BLaER1 (cell line): Measurements from ENCODE around the gene TPD52L1.

ENCODE experiments used
- H3K27ac ChIP-seq: shearing (Covaris generic); formaldehyde crosslinking; 2 replicates; pipeline ENCODE4 v1.8.1; 2022
- H3K27me3 ChIP-seq: shearing (Covaris generic); formaldehyde crosslinking; 2 replicates; pipeline ENCODE4 v1.8.1; 2022
- H3K36me3 ChIP-seq: shearing (Covaris generic); formaldehyde crosslinking; 2 replicates; pipeline ENCODE4 v1.8.1; 2022
- H3K4me1 ChIP-seq: shearing (Covaris generic); formaldehyde crosslinking; 2 replicates; pipeline ENCODE4 v1.8.1; 2022
- H3K4me2 ChIP-seq: shearing (Covaris generic); formaldehyde crosslinking; 2 replicates; pipeline ENCODE4 v1.8.1; 2022
- H3K4me3 ChIP-seq: shearing (Covaris generic); formaldehyde crosslinking; 2 replicates; pipeline ENCODE4 v1.8.1; 2022
- H3K9ac ChIP-seq: shearing (Covaris generic); formaldehyde crosslinking; 2 replicates; pipeline ENCODE4 v1.8.1; 2022
- H3K9me3 ChIP-seq: shearing (Covaris generic); formaldehyde crosslinking; 2 replicates; pipeline ENCODE4 v1.8.1; 2022
- H4K20me1 ChIP-seq: shearing (Covaris generic); formaldehyde crosslinking; 2 replicates; pipeline ENCODE4 v1.8.1; 2022
- Cebpa-rat ChIP-seq: shearing (Covaris generic); IDR thresholded peaks from 2 replicates; pipeline ENCODE4 v1.8.1; 2022

The TPD52L1 gene

GRCh38 chr6:125231574-125232343, 78.2 kb downstream of the TPD52L1 start:
- TF ChIP-seq Cebpa-rat: no peak
- Histone ChIP-seq H3K27ac (no peak overlapping the region), H4K20me1 (no peaks in the 10 kb centered on the region), H3K27me3 (no peaks in the 10 kb centered on the region), H3K4me3 (no peak overlapping the region), H3K9ac (no peak overlapping the region), H3K4me1 (peaks cover 4% of the 10 kb centered on the region; the same call in 1 of the 2 replicates), H3K36me3 (no peaks in the 10 kb centered on the region), H3K9me3 (no peaks in the 10 kb centered on the region), H3K4me2 (no peak overlapping the region)

DNA sequence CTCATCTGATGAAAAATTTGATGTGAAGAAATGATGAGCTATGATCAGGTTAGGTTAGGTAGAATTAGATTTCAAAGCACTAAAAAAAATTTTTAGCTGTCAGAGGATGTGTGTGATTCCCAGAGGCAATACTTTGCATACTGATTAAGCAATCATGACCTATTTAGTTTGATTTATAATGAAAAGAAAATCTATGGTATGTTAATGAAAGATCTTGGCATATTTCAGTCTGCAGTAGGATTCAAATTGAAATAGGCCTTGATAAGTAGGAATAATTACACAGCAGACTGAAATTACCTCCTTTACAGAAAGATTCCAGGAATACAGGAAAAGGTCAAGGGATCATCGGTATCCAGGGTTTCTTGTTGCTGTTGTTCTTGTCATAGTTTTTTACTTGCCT, 78.9 kb downstream of the TPD52L1 start:
- Histone ChIP-seq H3K27ac (no peak overlapping the region), H3K9me3 (no peaks in the 10 kb centered on the region), H3K4me3 (no peak overlapping the region), H3K27me3 (no peaks in the 10 kb centered on the region), H3K4me2 (no peak overlapping the region), H3K36me3 (no peaks in the 10 kb centered on the region), H4K20me1 (no peaks in the 10 kb centered on the region), H3K9ac (no peak overlapping the region), H3K4me1 (peaks cover 5% of the 10 kb centered on the region; the same call in 1 of the 2 replicates)
- TF ChIP-seq Cebpa-rat: no peak

- Histone ChIP-seq H3K4me3 (no peak overlapping the region), H3K27me3 (no peaks in the 10 kb centered on the region), H3K9ac (no peak overlapping the region), H4K20me1 (no peaks in the 10 kb centered on the region), H3K36me3 (no peaks in the 10 kb centered on the region), H3K4me1 (peaks cover 5% of the 10 kb centered on the region; the same call in 1 of the 2 replicates), H3K9me3 (no peaks in the 10 kb centered on the region), H3K4me2 (no peak overlapping the region), H3K27ac (no peak overlapping the region)
- TF ChIP-seq Cebpa-rat: no peak
Measured at GRCh38 chr6:125233202-125233601, 79.6 kb downstream of the TPD52L1 start.

GRCh38 chr6:125236536-125237327, 83.2 kb downstream of the TPD52L1 start:
- Histone ChIP-seq H3K27ac (no peak overlapping the region), H3K36me3 (no peaks in the 10 kb centered on the region), H3K4me3 (no peak overlapping the region), H3K4me1 (peaks cover 5% of the 10 kb centered on the region; the same call in 1 of the 2 replicates), H3K27me3 (no peaks in the 10 kb centered on the region), H3K4me2 (peak overlapping the region; percentile 20; the same call in 1 of the 2 replicates), H4K20me1 (no peaks in the 10 kb centered on the region), H3K9me3 (peaks cover 26% of the 10 kb centered on the region), H3K9ac (no peak overlapping the region)
- no peak for TF ChIP-seq Cebpa-rat

- Histone ChIP-seq H3K27me3 (no peaks in the 10 kb centered on the region), H3K4me2 (no peak overlapping the region), H3K27ac (no peak overlapping the region), H3K4me3 (no peak overlapping the region), H3K36me3 (no peaks in the 10 kb centered on the region), H3K9ac (no peak overlapping the region), H3K4me1 (peaks cover 5% of the 10 kb centered on the region; the same call in 1 of the 2 replicates), H4K20me1 (no peaks in the 10 kb centered on the region), H3K9me3 (peaks cover 37% of the 10 kb centered on the region)
- no peak for TF ChIP-seq Cebpa-rat
Measured at GRCh38 chr6:125237764-125238163, 84.2 kb downstream of the TPD52L1 start.

- no peak for TF ChIP-seq Cebpa-rat
- H3K9ac ChIP-seq: no peak overlapping the region
Measured at GRCh38 chr6:125245109-125245508, 91.5 kb downstream of the TPD52L1 start.

DNA sequence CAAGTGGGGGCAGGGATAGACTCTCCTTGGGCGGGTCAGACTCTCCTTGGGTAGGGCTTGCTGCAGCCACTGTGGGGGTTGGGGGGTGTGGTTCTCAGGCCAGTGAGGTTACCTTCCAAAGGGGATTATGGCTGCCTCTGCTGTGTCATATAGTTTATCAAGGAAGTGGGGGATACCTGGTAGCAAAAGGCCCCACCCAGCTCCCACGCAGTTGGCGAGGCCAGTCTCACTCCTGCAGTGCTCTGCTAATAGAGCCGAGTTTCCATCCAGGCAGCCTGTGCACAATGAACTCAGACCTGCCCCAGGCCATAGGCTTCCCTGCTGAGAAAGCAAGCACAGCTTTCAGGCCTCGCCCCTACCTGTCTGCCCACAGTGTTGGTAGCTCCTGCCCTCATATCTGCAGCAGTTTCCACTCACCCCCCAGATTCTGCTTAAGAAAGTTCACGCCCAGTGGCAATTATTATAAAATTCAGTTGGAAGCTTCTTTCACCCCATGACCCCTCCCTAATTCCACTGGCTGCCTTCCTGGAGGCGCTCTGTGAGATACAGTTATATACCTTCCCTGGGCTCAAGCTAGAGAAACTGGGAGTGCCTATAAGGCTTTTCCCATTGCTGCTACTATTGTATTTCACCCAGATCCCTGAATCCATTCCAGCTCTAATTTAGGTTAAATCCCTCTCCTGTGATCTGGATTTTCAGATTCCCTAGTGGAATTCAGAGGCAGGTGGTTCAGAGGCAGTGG, 92.1 kb downstream of the TPD52L1 start:
- Histone ChIP-seq H3K4me3 (no peak overlapping the region), H3K27me3 (no peaks in the 10 kb centered on the region), H3K27ac (no peak overlapping the region), H4K20me1 (no peaks in the 10 kb centered on the region), H3K4me2 (no peak overlapping the region), H3K36me3 (no peaks in the 10 kb centered on the region), H3K4me1 (no peaks in the 10 kb centered on the region), H3K9me3 (peaks cover 49% of the 10 kb centered on the region), H3K9ac (no peak overlapping the region)
- no peak for TF ChIP-seq Cebpa-rat

More at GRCh38 chr6:125245109-125245508, 91.5 kb downstream of the TPD52L1 start:
- H3K4me1 ChIP-seq: no peaks in the 10 kb centered on the region
- H3K27ac ChIP-seq: no peak overlapping the region
- H3K27me3 ChIP-seq: no peaks in the 10 kb centered on the region
- H3K36me3 ChIP-seq: no peaks in the 10 kb centered on the region
- peaks cover 55% of the 10 kb centered on the region for H3K9me3 ChIP-seq
- H4K20me1 ChIP-seq: no peaks in the 10 kb centered on the region
- no peak overlapping the region for H3K4me2 ChIP-seq
- H3K4me3 ChIP-seq: no peak overlapping the region

DNA sequence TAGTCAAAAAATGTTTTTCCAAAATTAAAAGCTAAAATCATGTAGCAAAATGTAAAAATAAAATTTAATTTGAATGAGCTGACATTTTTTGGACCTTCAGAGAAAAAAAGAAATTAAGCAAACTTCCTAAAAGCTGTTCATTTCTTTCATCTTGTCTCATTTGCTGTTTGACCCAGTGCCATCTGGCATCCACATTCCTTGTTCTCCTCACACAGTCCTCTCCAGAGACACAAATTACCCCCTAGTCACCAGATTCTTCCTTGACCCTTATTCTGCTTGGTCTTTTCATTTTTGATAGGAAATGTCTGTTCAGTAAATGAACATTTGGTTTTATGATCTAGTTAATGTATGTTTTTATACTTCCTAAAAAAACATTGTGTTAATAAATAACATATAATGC, 93.0 kb downstream of the TPD52L1 start:
- no peak for TF ChIP-seq Cebpa-rat
- no peak overlapping the region for H3K9ac ChIP-seq
- peaks cover 41% of the 10 kb centered on the region for H3K9me3 ChIP-seq
- H3K27me3 ChIP-seq: no peaks in the 10 kb centered on the region
- H3K4me1 ChIP-seq: no peaks in the 10 kb centered on the region
- H4K20me1 ChIP-seq: no peaks in the 10 kb centered on the region
- no peak overlapping the region for H3K4me3 ChIP-seq
- no peaks in the 10 kb centered on the region for H3K36me3 ChIP-seq
- H3K27ac ChIP-seq: no peak overlapping the region
- H3K4me2 ChIP-seq: no peak overlapping the region

GRCh38 chr6:125248136-125248535, 94.6 kb downstream of the TPD52L1 start:
- Histone ChIP-seq H3K4me3 (no peak overlapping the region), H3K4me2 (no peak overlapping the region)

More at GRCh38 chr6:125248136-125248535, 94.6 kb downstream of the TPD52L1 start:
- H3K27me3 ChIP-seq: no peaks in the 10 kb centered on the region
- no peak overlapping the region for H3K9ac ChIP-seq
- no peaks in the 10 kb centered on the region for H3K4me1 ChIP-seq
- H3K9me3 ChIP-seq: peaks cover 25% of the 10 kb centered on the region
- H3K36me3 ChIP-seq: no peaks in the 10 kb centered on the region
- H4K20me1 ChIP-seq: no peaks in the 10 kb centered on the region
- no peak for TF ChIP-seq Cebpa-rat
- no peak overlapping the region for H3K27ac ChIP-seq
